Transverse colon (tissue), 4 donors: ENCODE data around the gene DOLK.

Source experiments
- CTCF ChIP-seq, 5 experiments: fragments of 200-600 bp in 3 of 5; fragments of 450-650 bp in 2 of 5; sonication (generic) in 3 of 5; IDR thresholded peaks; 1 replicate in 2 of 5; 2 replicates in 3 of 5; pipeline ENCODE4 v1.5.1; 2016 to 2017; ENCODE audit warnings: antibody characterized with exemption in 5 of 5, inconsistent platforms in 3 of 5, mild to moderate bottlenecking in 2 of 5, moderate library complexity in 1 of 5
- POLR2AphosphoS5 ChIP-seq, 3 donors: sonication (generic); formaldehyde crosslinking; IDR thresholded peaks; one replicate each; pipeline ENCODE4 v1.6.1; 2016; ENCODE audit warnings: antibody characterized with exemption in 3 of 3

GRCh38 chr9:128940946-128941755 is 6.3 kb downstream of the DOLK start:
- no peak for TF ChIP-seq CTCF (IDR thresholded peaks at IDR 0.05)
- TF ChIP-seq POLR2AphosphoS5 (IDR thresholded peaks at IDR 0.05): no peak
